HG03097 (cell line): ENCODE results near the gene CATSPERZ.
"Not testable (repeated sequence)": the region's sequence is repeated elsewhere in the genome, so short reads cannot be mapped to it uniquely, and the experiment has no call there.

ENCODE experiments used
- ATAC-seq: cut with Tn5 transposase; IDR thresholded peaks from one replicate; pipeline ENCODE4 v1.9.1; 2021; ENCODE audit not compliant: unreplicated experiment, low FRiP score

Gene CATSPERZ

DNA sequence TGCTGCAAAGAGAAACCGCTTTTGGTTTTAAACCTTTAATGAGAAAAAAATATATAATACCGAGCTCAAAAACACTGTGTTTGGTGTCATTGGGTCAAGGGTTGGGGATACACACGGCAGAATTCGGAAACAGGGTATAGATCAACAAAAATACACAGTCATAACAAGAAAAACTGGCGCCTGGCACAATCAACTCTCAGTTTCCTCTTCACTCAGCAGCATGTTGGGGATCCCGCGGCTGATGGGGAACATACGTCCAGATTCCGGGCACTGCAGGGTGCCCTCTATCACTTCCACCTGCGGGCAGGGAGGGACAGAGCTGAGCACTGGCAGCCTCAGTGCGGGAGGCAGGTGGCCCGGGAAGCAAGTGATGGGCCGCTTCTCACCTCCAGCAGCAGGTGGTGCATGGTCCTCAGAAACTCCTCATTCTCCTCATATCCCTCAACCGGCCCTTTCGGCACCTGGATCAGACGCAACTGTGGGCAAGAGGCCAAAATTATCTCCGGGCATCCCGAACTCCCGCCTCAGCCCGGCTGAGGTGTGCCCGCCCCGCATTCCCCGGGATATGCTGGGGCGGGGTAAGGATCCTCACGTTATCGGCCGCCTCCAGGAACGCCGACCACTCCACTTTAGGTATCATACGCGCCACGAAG lies 16.6 kb downstream of the CATSPERZ start:
- peak; percentile 15 for ATAC-seq

DNA sequence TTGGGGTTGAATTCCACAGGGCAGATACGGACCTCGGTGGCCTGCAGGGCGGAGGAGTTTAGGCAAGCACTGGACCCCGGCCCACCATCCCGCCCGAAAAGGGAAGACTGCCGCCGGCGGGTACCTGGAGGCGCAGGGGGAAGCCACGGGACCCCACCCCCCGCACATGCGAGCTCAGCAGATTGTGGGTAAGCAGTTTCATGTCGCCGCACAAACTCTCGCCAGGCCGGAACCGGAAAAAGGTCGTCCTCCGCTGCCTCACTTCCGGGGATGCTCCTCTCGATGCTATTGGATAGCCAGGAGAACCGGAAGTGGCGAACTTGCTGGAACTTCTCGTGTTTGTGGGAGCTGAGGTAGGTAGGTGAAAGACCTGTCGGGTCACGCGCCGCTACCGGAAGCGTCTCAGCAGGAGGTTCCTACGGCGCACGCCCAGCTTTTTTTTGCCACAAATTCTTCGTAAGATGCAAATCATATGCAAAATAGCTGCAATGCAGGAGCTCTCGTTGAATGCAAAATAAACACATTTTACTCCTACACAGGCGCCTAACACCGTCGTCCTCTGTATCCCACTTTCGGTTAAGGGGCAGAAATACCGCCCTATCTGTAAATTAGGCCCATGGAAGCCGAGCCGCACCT lies 17.3 kb downstream of the CATSPERZ start, which contains the start of gene TRMT112:
TSS of gene TRMT112 (minus strand) at position 235 of the 636 bp plus-strand sequence. CDS start at position 202, 33 bp downstream.
- ATAC-seq: peak; percentile 44

DNA sequence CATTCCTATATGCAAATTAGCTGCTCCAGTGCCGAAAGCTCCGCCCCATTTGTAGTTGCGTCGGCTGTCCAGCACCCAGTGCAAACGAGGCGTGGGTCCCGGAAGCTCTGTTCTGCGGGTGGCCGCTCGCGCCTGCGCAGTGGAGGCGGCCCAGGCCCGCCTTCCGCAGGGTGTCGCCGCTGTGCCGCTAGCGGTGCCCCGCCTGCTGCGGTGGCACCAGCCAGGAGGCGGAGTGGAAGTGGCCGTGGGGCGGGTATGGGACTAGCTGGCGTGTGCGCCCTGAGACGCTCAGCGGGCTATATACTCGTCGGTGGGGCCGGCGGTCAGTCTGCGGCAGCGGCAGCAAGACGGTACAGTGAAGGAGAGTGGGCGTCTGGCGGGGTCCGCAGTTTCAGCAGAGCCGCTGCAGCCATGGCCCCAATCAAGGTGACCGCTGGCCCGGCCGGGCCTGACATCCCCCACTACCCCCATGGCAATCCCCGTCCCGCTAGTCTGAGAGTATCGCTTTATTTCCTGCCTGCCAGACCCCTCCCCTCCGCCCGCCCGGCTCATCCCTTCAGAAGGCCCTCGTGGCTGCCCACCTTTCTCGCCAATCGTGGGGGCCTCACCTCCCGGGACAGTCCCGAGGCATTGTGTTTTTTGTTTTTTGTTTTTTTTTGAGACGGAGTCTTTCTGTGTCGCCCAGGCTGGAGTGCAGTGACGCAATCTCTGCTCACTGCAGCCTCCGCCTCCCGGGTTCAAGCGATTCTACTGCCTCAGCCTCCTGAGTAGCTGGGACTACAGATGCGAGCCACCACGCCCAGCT lies 18.0 kb downstream of the CATSPERZ start, which contains the start of gene PRDX5:
TSS of gene PRDX5 (plus strand) at position 161 of the 805 bp plus-strand sequence. CDS start at position 256, 95 bp downstream.
- ATAC-seq: peak; percentile 63

DNA sequence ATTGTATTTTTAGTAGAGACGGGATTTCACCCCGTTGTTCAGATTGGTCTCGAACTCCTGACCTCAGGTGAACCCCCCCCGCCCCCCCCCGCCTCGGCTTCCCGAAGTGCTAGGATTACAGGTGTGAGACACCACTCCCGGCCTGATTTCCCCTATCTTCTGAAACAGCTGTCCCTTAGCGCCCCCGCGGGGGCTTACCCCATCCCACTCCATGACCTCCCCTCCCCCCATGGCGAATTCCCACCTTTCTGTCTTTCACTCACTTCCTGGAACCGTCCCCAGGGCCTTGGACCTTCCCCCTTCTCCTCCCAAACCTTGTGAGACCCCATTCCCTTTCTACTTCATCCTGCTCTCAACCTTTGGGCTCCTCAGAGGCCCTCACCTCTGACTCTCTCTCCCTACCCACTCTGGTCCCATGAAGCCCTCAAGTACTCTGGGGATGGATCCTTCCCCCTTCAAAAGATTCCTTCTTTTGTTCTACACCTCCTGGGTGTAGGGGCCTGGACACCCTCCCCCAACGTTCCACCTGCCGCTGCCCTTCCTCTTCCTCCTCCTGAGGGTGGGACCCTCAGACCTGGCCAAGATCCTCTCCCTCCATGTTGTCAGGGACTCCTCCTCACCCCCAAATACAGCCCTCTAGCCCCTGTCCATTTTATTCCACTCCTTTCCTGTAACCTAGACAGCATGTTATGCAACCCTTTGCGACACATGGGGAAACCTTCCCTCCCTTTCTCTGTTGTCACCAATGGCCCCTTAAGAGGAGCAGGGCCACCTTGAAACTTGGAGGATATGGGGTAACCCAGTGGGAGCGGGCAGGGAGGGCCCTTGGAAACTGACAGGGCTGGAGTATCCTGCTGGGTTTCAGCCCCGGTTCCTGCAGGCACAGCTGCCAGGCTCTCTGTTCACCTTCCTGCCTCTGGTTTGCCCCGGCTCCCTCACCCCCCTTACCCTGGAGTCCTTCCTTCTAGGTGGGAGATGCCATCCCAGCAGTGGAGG lies 18.9 kb downstream of the CATSPERZ start:
- no peak for ATAC-seq

DNA sequence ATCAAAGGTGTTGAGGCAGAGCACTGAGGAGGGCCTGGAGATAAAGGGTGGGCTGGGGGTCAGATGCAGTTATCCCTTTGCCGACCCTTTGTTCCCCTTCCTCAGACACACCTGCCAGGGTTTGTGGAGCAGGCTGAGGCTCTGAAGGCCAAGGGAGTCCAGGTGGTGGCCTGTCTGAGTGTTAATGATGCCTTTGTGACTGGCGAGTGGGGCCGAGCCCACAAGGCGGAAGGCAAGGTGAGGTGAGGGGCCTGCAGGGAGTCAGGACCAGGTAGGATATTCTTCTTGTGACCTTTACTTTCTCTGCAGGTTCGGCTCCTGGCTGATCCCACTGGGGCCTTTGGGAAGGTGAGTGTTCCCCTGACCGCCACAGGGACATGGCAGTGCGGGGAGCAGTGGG lies 20.4 kb downstream of the CATSPERZ start:
- no peak for ATAC-seq

DNA sequence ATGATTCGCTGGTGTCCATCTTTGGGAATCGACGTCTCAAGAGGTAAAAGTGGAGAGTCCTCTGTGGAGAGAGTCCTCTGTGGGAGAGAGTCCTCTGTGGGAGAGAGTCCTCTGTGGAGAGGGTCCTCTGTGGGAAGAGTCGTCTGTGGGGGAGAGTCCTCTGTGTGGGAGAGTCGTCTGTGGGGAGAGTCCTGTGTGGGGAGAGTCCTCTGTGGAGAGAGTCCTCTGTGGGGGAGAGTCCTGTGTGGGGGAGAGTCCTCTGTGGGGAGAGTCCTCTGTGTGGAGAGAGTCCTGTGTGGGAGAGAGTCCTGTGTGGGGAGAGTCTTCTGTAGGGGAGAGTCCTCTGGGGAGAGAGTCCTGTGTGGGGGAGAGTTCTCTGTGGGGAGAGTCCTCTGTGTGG lies 20.9 kb downstream of the CATSPERZ start:
- no peak for ATAC-seq

DNA sequence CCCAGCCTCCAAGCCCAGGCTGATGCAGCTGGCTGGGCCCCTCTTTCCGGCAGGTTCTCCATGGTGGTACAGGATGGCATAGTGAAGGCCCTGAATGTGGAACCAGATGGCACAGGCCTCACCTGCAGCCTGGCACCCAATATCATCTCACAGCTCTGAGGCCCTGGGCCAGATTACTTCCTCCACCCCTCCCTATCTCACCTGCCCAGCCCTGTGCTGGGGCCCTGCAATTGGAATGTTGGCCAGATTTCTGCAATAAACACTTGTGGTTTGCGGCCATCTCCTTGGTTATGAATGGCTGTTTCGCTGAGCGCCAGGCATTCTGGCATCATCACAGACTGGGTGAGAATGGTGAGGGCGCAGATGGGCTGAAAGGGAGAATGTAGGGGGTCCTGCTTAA lies 21.4 kb downstream of the CATSPERZ start:
- ATAC-seq: no peak

DNA sequence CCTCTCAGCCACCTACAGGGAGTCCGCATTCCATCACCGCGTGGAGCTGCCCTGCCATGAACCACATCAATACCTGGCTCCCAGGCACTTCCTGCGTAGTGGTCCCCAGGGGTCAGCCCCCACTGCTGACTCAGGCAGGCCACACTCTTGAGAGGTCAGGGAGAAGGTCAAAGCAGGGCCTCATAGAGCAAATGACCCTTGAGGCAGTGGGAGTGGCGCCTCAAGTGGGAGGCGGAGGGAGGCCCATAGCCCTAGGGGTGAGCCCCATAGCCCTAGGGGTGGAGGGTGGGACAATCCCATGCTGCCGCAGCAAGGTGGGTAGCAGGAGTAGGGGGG lies 22.7 kb downstream of the CATSPERZ start:
- ATAC-seq: no peak

DNA sequence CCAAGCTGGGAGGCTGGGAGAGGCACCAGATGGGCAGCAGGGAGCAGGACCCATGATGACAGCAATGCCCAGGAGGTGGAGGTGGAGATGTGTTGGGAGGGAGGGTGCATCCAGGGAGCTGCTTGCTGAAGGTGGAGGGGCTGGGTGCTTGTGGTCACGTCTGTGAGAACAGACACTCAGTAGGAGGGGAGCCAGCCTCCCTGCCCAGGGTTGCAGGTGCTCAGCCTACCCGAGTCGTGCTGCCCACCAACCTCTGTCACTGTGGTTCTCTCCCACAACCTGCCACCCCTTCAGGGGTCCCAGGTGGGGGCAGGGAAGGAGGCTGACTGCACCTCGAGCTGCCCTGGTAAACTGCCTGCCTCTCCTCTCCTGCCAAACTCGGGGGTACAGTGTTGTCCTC lies 23.2 kb downstream of the CATSPERZ start:
- ATAC-seq: no peak

DNA sequence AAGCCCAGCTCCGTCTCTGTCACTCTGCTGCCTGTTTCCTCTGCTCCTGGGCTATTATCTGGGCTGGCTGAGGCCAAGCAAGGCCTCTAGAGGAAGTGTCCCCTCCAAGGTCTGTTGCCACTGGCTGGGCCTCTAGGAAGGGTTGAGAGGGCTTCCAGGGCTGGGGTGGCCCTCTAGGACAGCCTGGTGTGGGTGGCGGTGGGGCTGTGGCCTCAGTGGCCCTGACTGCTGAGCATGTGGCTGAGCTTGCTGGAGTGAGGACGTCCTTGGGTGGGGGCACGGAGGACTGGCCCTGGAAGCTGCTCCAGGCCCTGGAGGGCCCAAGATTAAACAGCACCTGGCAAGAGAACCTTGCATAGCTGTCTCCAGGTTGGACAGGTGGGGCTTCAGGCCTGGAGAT lies 23.8 kb downstream of the CATSPERZ start:
- ATAC-seq: not testable (repeated sequence)

DNA sequence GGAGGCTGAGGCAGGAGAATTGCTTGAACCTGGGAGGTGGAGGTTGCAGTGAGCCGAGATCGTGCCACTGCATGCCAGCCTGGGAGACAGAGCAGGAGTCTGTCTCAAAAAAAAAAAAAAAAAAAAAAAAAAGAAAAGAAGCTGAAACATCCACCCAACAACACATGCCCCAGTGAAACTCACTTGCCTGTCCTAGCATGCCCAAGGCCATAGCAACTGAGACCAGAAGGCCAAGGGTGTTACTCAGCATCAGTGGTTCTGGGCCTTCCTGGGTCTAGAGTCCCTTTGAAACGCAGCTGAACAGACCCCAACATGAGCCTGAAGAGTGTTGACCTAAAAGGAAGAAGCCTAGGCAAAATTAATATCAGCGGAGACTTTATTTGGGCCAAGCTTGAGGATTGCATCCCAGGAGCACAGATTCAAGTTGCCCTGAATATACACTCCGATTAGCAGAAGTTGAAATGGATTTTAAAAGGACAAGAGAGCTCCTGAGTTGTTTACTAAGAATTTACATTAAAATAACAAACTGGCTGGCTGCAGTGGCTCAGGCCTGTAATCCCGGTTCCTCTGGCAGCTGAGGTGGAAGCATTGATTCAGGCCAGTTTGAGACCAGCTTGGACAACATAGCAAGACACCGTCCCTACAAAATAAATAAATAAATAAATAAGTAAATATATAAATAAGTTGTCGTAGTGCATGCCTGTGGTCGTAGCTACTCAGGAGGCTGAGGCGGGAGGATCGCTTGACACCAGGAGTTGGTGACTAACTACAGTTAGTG lies 24.7 kb downstream of the CATSPERZ start:
- no peak for ATAC-seq

DNA sequence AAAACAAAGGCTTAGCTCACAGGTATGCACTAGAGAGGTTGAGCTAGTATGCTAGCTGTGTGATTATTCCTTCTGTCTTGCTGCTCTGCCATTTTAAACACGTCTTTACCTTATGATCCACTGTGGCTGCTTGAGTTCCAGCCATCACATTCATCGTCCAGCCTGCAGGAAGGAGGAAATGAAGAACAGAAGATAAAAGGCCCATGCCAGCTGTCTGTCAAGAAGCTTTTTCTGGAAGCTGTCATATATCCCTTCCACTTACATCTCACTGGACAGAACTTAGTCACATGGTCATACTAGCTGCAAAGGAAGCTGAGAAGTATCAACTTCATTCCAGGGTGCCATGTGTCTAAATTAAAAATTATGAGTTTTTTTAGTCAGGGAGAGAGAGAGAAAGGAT lies 27.2 kb downstream of the CATSPERZ start:
- ATAC-seq: no peak

DNA sequence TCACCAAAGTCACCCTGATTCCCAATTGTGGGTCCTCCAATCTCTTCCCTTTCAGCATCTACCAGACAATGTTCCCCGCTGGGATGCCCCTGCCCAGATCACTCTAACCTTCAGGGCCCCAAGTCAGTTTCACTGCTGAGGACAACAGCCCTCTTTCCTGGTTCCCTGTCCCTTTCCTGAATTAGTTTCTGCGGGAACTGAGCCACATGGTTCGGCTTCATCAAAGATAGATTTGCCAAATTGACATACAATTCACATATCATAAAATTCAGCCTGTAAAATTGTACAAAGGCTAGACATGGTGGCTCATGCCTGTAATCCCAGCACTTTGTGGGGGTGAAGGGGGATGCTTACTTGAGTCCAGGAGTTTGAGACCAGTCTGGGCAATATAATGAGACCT lies 27.8 kb downstream of the CATSPERZ start:
- ATAC-seq: no peak

DNA sequence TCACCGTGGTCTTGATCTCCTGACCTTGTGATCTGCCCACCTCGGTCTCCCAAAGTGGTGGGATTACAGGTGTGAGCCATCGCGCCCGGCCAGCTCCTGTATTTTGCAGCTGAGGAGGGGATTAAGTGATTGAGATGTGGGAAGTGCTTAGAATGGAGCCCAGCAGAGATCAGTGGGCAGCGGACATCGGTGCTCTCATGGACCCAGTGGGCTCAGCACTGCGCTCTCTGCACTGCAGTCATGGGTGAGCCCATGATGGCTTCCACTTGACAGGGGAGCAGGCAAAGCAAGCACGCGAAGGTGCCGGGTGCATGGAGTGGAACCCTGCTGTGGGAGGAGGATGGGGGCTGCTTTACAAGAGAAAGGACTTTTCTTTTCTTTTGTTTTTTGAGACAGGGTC lies 30.7 kb downstream of the CATSPERZ start:
- ATAC-seq: no peak

DNA sequence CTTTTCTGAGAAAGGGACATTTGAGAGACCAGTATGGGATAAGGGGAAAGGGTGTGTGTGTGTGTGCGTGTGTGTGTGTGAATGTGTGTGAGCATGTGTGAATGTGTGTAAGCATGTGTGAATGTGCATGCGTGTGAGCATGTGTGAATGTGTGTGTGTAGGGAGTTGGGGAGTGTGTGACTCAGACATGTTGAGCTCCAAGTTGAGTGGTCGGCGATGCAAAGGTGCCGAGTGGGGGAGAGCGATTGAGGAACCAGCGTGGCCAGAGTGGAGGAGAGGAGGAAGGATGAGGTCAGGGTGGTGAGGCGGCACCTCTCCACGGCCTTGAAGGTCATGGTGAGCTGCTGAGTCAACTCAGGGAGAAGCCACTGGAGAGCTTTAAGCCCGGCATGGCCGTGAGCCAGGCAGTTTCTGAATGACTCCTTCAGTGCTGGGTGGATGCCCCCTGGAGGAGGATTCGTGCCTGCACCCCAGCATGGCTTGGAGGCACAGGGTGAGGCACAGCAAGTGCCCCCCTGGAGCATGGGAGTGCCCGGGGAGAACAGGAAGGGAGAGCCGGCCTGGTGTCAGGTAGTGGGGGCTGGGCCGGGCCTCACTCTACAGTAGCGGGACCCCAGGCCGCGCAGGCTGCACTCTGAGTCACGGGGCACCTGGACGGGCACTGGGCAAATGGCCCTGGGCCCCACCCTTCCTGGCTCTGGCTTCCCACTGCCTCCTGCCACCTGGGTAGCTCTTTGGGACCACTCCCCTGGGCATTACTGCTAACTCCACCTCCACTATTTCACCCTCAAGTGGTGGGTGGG lies 31.6 kb downstream of the CATSPERZ start:
- ATAC-seq: peak; percentile 46

DNA sequence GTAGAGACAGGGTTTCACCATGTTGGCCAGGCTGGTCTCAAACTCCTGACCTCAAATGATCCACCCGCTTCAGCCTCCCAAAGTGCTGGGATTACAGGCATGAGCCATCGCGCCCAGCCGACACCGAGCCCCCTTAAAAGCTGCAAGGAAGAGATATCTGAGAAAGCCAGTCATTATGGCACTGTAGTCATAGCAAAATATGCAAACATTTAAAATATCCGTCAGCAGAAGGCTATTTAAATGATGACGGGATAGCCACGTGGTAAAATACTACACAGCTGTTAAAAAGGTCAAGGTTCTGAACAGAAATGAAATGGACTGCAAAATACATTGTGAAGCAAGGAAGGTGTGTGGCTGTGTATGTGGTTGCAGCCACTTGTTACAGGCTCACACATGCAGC lies 33.4 kb downstream of the CATSPERZ start:
- ATAC-seq: no peak

DNA sequence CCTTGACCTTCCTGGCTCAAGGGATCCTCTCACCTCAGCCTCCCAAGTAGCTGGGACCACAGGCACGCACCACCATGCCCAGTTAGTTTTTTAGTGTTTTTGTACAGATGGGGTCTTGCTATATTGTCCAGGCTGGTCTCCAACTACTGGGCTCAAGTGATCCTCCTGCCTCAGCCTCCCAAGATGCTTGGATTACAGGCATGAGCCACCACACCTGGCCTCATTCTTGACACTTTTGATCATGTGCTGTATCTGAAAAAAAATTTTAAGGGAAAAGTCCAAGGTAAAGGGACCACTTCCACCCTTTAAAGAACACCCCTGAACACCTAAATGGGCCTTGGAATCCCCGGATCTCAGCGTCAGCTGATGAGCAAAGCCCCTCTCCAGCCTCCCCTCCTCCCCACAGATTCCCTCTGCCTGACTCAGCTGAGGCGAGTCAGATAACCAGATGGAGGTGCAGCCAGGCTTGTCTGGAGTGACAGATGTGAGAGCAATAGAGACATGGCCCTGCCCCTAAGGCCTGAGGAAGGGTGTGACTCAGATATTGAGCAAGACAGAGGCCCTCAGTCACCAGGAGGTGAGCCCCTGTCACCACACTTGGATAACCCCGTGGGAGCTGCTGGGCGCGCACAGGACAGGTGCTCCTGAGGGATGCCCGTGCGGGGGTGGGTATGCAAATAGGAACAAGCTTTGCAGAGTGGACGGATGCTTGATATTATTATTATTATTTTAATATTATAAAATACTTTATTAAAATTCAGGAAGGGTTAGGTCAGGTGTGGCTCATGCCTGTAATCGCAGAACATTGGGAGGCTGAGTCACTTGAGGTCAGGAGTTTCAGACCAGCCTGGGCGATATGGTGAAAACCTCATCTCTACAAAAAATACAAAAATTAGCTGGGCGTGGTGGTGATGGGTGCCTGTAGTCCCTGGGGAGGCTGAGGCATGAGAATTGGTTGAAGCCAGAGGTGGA lies 34.9 kb downstream of the CATSPERZ start:
- ATAC-seq: peak; percentile 58
